ENCODE measurements around the gene BTBD16. TPM values are rescaled to one million over a fixed set of nuclear protein-coding genes. Genes with fewer than 3 reads are reported as not detected.

Gene BTBD16
- total and polyA plus RNA-seq, 7 experiments from 2014 or later = not detected

- intact Hi-C loops (cut with micrococcal nuclease) = loop anchor here in 1 of 2 donors (10.0 kb wide), 1 partner anchor 412 kb away; no protein-coding TSS in a partner anchor
- Histone ChIP-seq H3K36me3 (ENCODE audit: control insufficient read depth in 2 of 3, insufficient read depth in 3 of 3, low read length in 3 of 3) (no peaks in the 10 kb centered on the region), H3K4me3 (ENCODE audit: low read length) (no peak overlapping the region), H3K4me1 (ENCODE audit: control insufficient read depth in 2 of 2, insufficient read depth in 2 of 2, low read length in 2 of 2) (no peaks in the 10 kb centered on the region), H3K27me3 (ENCODE audit: control insufficient read depth in 2 of 2, insufficient read depth in 2 of 2, low read length in 2 of 2) (no peaks in the 10 kb centered on the region), H3K27ac (ENCODE audit: low read depth, low read length) (no peak overlapping the region), H3K9me3 (ENCODE audit: control insufficient read depth in 2 of 3, low read length in 3 of 3) (no peaks in the 10 kb centered on the region)
- Mint-ChIP-seq H3K27ac (no peak overlapping the region), H3K4me3 (no peak overlapping the region), H3K27me3 (peaks cover 0 to 6% (median 0%) of the 10 kb centered on the region in 5 donors), H3K36me3 (no peaks in the 10 kb centered on the region), H3K4me1 (peaks cover 0 to 13% (median 0%) of the 10 kb centered on the region in 7 donors), H3K9me3 (peaks cover 0 to 2% (median 0%) of the 10 kb centered on the region in 11 donors)
- CTCF ChIA-PET = no interaction called here
- ATAC-seq (no peak), DNase-seq (no peak)
- POLR2A ChIA-PET = no interaction called here
These were observed 21.3 kb downstream of the BTBD16 start for GRCh38 chr10:122292376-122292775.

GRCh38 chr10:122293156-122293960, 22.3 kb downstream of the BTBD16 start:
- no peak overlapping the region for H3K4me3 ChIP-seq (ENCODE audit: low read length)

DNA sequence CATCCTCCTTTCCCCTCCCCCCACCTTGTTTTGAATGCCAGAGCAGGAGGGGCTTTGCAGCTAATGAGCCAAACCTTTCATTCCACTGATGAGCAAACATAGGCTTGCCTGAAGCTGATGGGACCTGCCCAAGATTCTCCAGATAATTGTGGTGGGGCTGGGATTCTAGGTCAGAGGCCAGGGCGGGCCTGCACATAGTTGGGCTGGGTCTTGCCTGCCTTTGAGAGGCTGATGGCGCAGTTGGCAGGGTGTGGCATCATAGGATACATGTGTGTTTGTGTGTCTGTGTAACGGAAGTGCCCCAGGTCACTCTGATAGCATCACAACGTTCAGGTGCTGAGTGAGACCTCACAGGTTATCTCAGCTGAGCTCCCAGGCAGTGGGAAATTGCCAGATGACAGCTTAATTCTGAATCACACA, 22.9 kb downstream of the BTBD16 start:
- Mint-ChIP-seq H3K4me1 (peaks cover 0 to 15% (median 6%) of the 10 kb centered on the region in 7 donors), H3K27me3 (no peaks in the 10 kb centered on the region), H3K9me3 (peaks cover 0 to 2% (median 0%) of the 10 kb centered on the region in 11 donors), H3K27ac (no peak overlapping the region), H3K4me3 (no peak overlapping the region), H3K36me3 (no peaks in the 10 kb centered on the region)
- no peak overlapping the region for H3K27ac ChIP-seq (ENCODE audit: low read depth, low read length)
- H3K9me3 ChIP-seq (ENCODE audit: control insufficient read depth in 2 of 3, low read length in 3 of 3) = no peaks in the 10 kb centered on the region
- CTCF ChIA-PET = interaction anchor here (0.6 kb wide), 1 partner anchor 420 kb away, joined by 3 read pairs; no protein-coding TSS in a partner anchor
- ATAC-seq = no peak
- intact Hi-C loops (cut with micrococcal nuclease) = loop anchor here in 1 of 2 donors (10.0 kb wide), 1 partner anchor 411 kb away; no protein-coding TSS in a partner anchor
- H3K4me1 ChIP-seq (ENCODE audit: control insufficient read depth in 2 of 2, insufficient read depth in 2 of 2, low read length in 2 of 2) = no peaks in the 10 kb centered on the region
- H3K27me3 ChIP-seq (ENCODE audit: control insufficient read depth in 2 of 2, insufficient read depth in 2 of 2, low read length in 2 of 2) = no peaks in the 10 kb centered on the region
- H3K4me3 ChIP-seq (ENCODE audit: low read length) = no peak overlapping the region
- POLR2A ChIA-PET = no interaction called here
- DNase-seq = no peak
- H3K36me3 ChIP-seq (ENCODE audit: control insufficient read depth in 2 of 3, insufficient read depth in 3 of 3, low read length in 3 of 3) = no peaks in the 10 kb centered on the region

More at GRCh38 chr10:122293156-122293960, 22.3 kb downstream of the BTBD16 start:
- peaks cover 0 to 2% (median 0%) of the 10 kb centered on the region in 11 donors for H3K9me3 Mint-ChIP-seq
- CTCF ChIA-PET = interaction anchor here (0.6 to 0.7 kb wide), 2 partner anchors 273 to 421 kb away, joined by 3 read pairs; no protein-coding TSS in a partner anchor
- no peaks in the 10 kb centered on the region for H3K4me1 ChIP-seq (ENCODE audit: control insufficient read depth in 2 of 2, insufficient read depth in 2 of 2, low read length in 2 of 2)
- no peaks in the 10 kb centered on the region for H3K27me3 ChIP-seq (ENCODE audit: control insufficient read depth in 2 of 2, insufficient read depth in 2 of 2, low read length in 2 of 2)
- POLR2A ChIA-PET = no interaction called here
- DNase-seq = no peak
- peaks cover 0 to 13% (median under 1%) of the 10 kb centered on the region in 7 donors for H3K4me1 Mint-ChIP-seq
- intact Hi-C loops (cut with micrococcal nuclease) = loop anchor here in 1 of 2 donors (10.0 kb wide), 1 partner anchor 411 kb away; no protein-coding TSS in a partner anchor
- H3K36me3 Mint-ChIP-seq = no peaks in the 10 kb centered on the region
- no peak overlapping the region for H3K27ac ChIP-seq (ENCODE audit: low read depth, low read length)
- peaks cover 0 to 3% (median 0%) of the 10 kb centered on the region in 5 donors for H3K27me3 Mint-ChIP-seq
- H3K9me3 ChIP-seq (ENCODE audit: control insufficient read depth in 2 of 3, low read length in 3 of 3) = no peaks in the 10 kb centered on the region
- H3K27ac Mint-ChIP-seq = no peak overlapping the region
- no peaks in the 10 kb centered on the region for H3K36me3 ChIP-seq (ENCODE audit: control insufficient read depth in 2 of 3, insufficient read depth in 3 of 3, low read length in 3 of 3)
- ATAC-seq = no peak
- no peak overlapping the region for H3K4me3 Mint-ChIP-seq

GRCh38 chr10:122294511-122295450, 23.7 kb downstream of the BTBD16 start:
- no peak overlapping the region for H3K4me3 Mint-ChIP-seq
- Histone ChIP-seq H3K27ac (ENCODE audit: low read depth, low read length) (no peak overlapping the region), H3K27me3 (ENCODE audit: control insufficient read depth in 2 of 2, insufficient read depth in 2 of 2, low read length in 2 of 2) (no peaks in the 10 kb centered on the region), H3K9me3 (ENCODE audit: control insufficient read depth in 2 of 3, low read length in 3 of 3) (no peaks in the 10 kb centered on the region), H3K4me1 (ENCODE audit: control insufficient read depth in 2 of 2, insufficient read depth in 2 of 2, low read length in 2 of 2) (no peaks in the 10 kb centered on the region), H3K36me3 (ENCODE audit: control insufficient read depth in 2 of 3, insufficient read depth in 3 of 3, low read length in 3 of 3) (no peaks in the 10 kb centered on the region), H3K4me3 (ENCODE audit: low read length) (no peak overlapping the region)
- H3K4me1 Mint-ChIP-seq = peaks cover 0 to 14% (median 8%) of the 10 kb centered on the region in 7 donors
- CTCF ChIA-PET = no interaction called here
- intact Hi-C loops (cut with micrococcal nuclease) = loop anchor here in 1 of 2 donors (10.0 kb wide), 1 partner anchor 410 kb away; no protein-coding TSS in a partner anchor
- POLR2A ChIA-PET = no interaction called here
- no peak for DNase-seq
- H3K27ac Mint-ChIP-seq = no peak overlapping the region
- no peak for ATAC-seq
- no peaks in the 10 kb centered on the region for H3K36me3 Mint-ChIP-seq
- peaks cover 0 to 2% (median 0%) of the 10 kb centered on the region in 11 donors for H3K9me3 Mint-ChIP-seq
- H3K27me3 Mint-ChIP-seq = peaks cover 0 to 5% (median 0%) of the 10 kb centered on the region in 5 donors

- Mint-ChIP-seq H3K4me1 (peaks cover 0 to 13% (median 8%) of the 10 kb centered on the region in 7 donors), H3K9me3 (peaks cover 0 to 2% (median 0%) of the 10 kb centered on the region in 11 donors), H3K4me3 (no peak overlapping the region), H3K27me3 (peaks cover 0 to 5% (median 0%) of the 10 kb centered on the region in 5 donors), H3K36me3 (no peaks in the 10 kb centered on the region), H3K27ac (no peak overlapping the region)
- ChIA-PET CTCF (interaction anchor here (0.9 kb wide), 1 partner anchor 260 kb away, joined by 3 read pairs; no protein-coding TSS in a partner anchor), POLR2A (no interaction called here)
- Histone ChIP-seq H3K4me1 (ENCODE audit: control insufficient read depth in 2 of 2, insufficient read depth in 2 of 2, low read length in 2 of 2) (no peaks in the 10 kb centered on the region), H3K27me3 (ENCODE audit: control insufficient read depth in 2 of 2, insufficient read depth in 2 of 2, low read length in 2 of 2) (no peaks in the 10 kb centered on the region), H3K36me3 (ENCODE audit: control insufficient read depth in 2 of 3, insufficient read depth in 3 of 3, low read length in 3 of 3) (no peaks in the 10 kb centered on the region), H3K27ac (ENCODE audit: low read depth, low read length) (no peak overlapping the region), H3K4me3 (ENCODE audit: low read length) (no peak overlapping the region), H3K9me3 (ENCODE audit: control insufficient read depth in 2 of 3, low read length in 3 of 3) (no peaks in the 10 kb centered on the region)
- intact Hi-C loops (cut with micrococcal nuclease) = loop anchor here in 1 of 2 donors (10.0 kb wide), 1 partner anchor 409 kb away; no protein-coding TSS in a partner anchor
- ATAC-seq (no peak), DNase-seq (no peak)
These were observed 24.3 kb downstream of the BTBD16 start for GRCh38 chr10:122295451-122295809.
